Body of pancreas (tissue), 4 donors: ENCODE results near the gene LRWD1.

Source experiments
- POLR2A ChIP-seq, 3 donors: fragments of 450-650 bp; IDR thresholded peaks; one replicate each; pipeline ENCODE4 v1.6.1; 2016; ENCODE audit warnings: antibody characterized with exemption in 3 of 3, mild to moderate bottlenecking in 2 of 3
- TF ChIP-seq, protein P1 (sequence below), 7 experiments: fragments of 450-650 bp in 4 of 7; fragments of 200-600 bp in 3 of 7; sonication (generic) in 3 of 7; IDR thresholded peaks; one replicate each; pipeline ENCODE4 v1.5.1; 2016 to 2019; ENCODE audit warnings: antibody characterized with exemption in 7 of 7

- TF ChIP-seq POLR2A (IDR thresholded peaks at IDR 0.05): no peak
- TF ChIP-seq, protein P1, sequence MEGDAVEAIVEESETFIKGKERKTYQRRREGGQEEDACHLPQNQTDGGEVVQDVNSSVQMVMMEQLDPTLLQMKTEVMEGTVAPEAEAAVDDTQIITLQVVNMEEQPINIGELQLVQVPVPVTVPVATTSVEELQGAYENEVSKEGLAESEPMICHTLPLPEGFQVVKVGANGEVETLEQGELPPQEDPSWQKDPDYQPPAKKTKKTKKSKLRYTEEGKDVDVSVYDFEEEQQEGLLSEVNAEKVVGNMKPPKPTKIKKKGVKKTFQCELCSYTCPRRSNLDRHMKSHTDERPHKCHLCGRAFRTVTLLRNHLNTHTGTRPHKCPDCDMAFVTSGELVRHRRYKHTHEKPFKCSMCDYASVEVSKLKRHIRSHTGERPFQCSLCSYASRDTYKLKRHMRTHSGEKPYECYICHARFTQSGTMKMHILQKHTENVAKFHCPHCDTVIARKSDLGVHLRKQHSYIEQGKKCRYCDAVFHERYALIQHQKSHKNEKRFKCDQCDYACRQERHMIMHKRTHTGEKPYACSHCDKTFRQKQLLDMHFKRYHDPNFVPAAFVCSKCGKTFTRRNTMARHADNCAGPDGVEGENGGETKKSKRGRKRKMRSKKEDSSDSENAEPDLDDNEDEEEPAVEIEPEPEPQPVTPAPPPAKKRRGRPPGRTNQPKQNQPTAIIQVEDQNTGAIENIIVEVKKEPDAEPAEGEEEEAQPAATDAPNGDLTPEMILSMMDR (IDR thresholded peaks at IDR 0.05): no peak
Measured at GRCh38 chr7:102469972-102470825, 5.4 kb downstream of the LRWD1 start.
